Heart left ventricle (tissue), 16 donors: ENCODE results near the gene RBMS3. TPM values are rescaled to one million over a fixed set of nuclear protein-coding genes. Genes with fewer than 3 reads are reported as not detected.
A peak's percentile ranks its signal among the peaks of the same experiment; 100 is the strongest.

ENCODE experiments used
- ATAC-seq, 4 donors: fragments of 200-7000 bp; cut with Tn5 transposase; one replicate each; pipeline ENCODE4 v1.9.1; 2020 to 2022; ENCODE audit warnings: moderate library complexity in 4 of 4, mild to moderate bottlenecking in 3 of 4, moderate number of reproducible peaks in 1 of 4
- DNase-seq, 5 donors: peaks; one replicate each; pipeline ENCODE4 v3.0.0-alpha.2; 2020
- H3K27ac ChIP-seq, 12 donors: fragments of 200-600 bp; sonication (generic) in 4 of 12; one replicate each; pipeline versions ENCODE4 v1.5.0 to v1.8.0; 2016 to 2022; ENCODE audit warnings: mild to moderate bottlenecking in 2 of 12
- H3K27me3 ChIP-seq, 9 donors: fragments of 200-600 bp; sonication (generic) in 2 of 9; one replicate each; pipeline versions ENCODE4 v1.5.1 to v1.8.0; 2016 to 2022; ENCODE audit warnings: mild to moderate bottlenecking in 3 of 9
- H3K36me3 ChIP-seq, 9 donors: fragments of 200-600 bp; sonication (generic) in 2 of 9; one replicate each; pipeline versions ENCODE4 v1.5.0 to v1.8.0; 2018 to 2022; ENCODE audit warnings: mild to moderate bottlenecking in 2 of 9
- H3K4me1 ChIP-seq, 12 donors: fragments of 200-600 bp; sonication (generic) in 4 of 12; one replicate each; pipeline versions ENCODE4 v1.5.0 to v1.8.0; 2016 to 2022; ENCODE audit warnings: mild to moderate bottlenecking in 3 of 12
- H3K4me3 ChIP-seq, 12 donors: fragments of 200-600 bp; sonication (generic) in 4 of 12; one replicate each; pipeline versions ENCODE4 v1.5.0 to v1.8.0; 2017 to 2022; ENCODE audit warnings: mild to moderate bottlenecking in 9 of 12, moderate library complexity in 4 of 12
- H3K9me3 ChIP-seq, 12 donors: fragments of 200-600 bp; sonication (generic) in 4 of 12; one replicate each; pipeline versions ENCODE4 v1.5.0 to v1.8.0; 2016 to 2022; ENCODE audit warnings: mild to moderate bottlenecking in 1 of 12
- CTCF ChIP-seq, 12 donors: fragments of 200-600 bp; sonication (generic) in 4 of 12; IDR thresholded peaks; one replicate each; pipeline versions ENCODE4 v1.5.0 to v1.8.0; 2018 to 2022; ENCODE audit warnings: antibody characterized with exemption in 12 of 12, mild to moderate bottlenecking in 5 of 12
- POLR2A ChIP-seq, 2 donors: fragments of 450-650 bp; IDR thresholded peaks; one replicate each; pipeline ENCODE4 v1.6.1; 2017; ENCODE audit warnings: antibody characterized with exemption in 2 of 2, mild to moderate bottlenecking in 2 of 2, moderate library complexity in 2 of 2
- WGBS, 4 donors: extraction: QIAGEN DNeasy Blood & Tissue Kit in 2 of 4; methylation state at CpG; one replicate each; pipeline versions ENCODE4 v1.1.5 to v1.1.7; 2013 to 2018; 5-methylcytosine and 5-hydroxymethylcytosine counted together
- intact Hi-C, 10 donors: fragments of 100-400 bp; cut with DNase I; formaldehyde crosslinking; loops; one replicate each; pipeline versions ENCODE4 v1.11.1 to v1.14.2; 2022
- polyA plus RNA-seq, 2 donors: library from polyadenylated mRNA; stranded (reverse); fragments of 200-250 nt; gene quantifications; one replicate each; pipeline ENCODE4 v1.2.3, GENCODE V29; 2013
- total RNA-seq, 9 donors: library from RNA; depleted of rRNA in 2 of 9; stranded (reverse); fragments of >200 nt in 2 of 9; fragmentation: NEBNext Ultra II Directional in 3 of 9; extraction: Animal tissue kit (Norgen Biotek cat#: 25700) in 3 of 9; gene quantifications; one replicate each; pipeline versions ENCODE4 v1.1.0 to v1.2.4, GENCODE V29; 2016 to 2023
- donor health status: ischemic (EF 13 %, LVEDD 7.1; RV severe dilation, severe dysfunction).
- donor health status: healthy with polysubstance abuse.
- donor health status: DM: no; HTN: yes; CAD: no.
- donor health status: DM: no; HTN: no; CAD: no.
- donor health status: ischemic (EF 25% LVEDD 6.9; RV normal size, moderate dysfunction).
- donor health status: ischemic (EF 25% LVEDD 5.7; RV mildly dilated, moderate dysfunction).
- donor health status: healthy.
- donor health status: DM: yes; HTN: yes; CAD: no.
- donor health status: ischemic (EF 35%, LVEDD 5.7; RV mildly dilated, moderate dysfunction).
- donor health status: nonischemic (EF 11% LVEDD 7.7; RV severe dilation, severe dysfunction).
- donor health status: DM: yes; HTN: yes; CAD: no.
- donor health status: PGD.
- donor health status: ischemic (EF 29% LVEDD 5.4; RV normal size, mild dysfunction).
- donor health status: nonischemic (EF 23%, LVEDD 6.1; RV moderate dilation, normal function).

The RBMS3 gene
- total and polyA plus RNA-seq, 11 donors, result 4.8 to 35.6 (median 26.1) TPM

- ATAC-seq, result no peak
- Histone ChIP-seq H3K27me3 (no peaks in the 10 kb centered on the region), H3K9me3 (no peaks in the 10 kb centered on the region), H3K4me1 (peaks cover 0 to 54% (median 24%) of the 10 kb centered on the region in 12 donors), H3K27ac (peak overlapping the region in 11 of 12 donors; percentile 10 to 92 (median 60)), H3K36me3 (peaks cover 0 to 3% (median 0%) of the 10 kb centered on the region in 9 donors), H3K4me3 (peak overlapping the region; percentile 2 to 67 (median 43))
- no peak for DNase-seq
- intact Hi-C loops, result loop anchor here in 7 of 10 donors (5.0 to 10.0 kb wide), 8 partner anchors 36 to 372 kb away; no protein-coding TSS in a partner anchor
- 36 to 57% (median 43%) methylated on average over 5 of the region's 5 CpGs for WGBS, 4 donors
- TF ChIP-seq POLR2A (IDR thresholded peaks at IDR 0.05) (no peak), CTCF (IDR thresholded peaks at IDR 0.05) (no peak)
These were observed 5.8 kb downstream of the RBMS3 start for GRCh38 chr3:29286478-29287240.

- ATAC-seq, result no peak
- 37 to 58% (median 40%) methylated on average over 2 of the region's 2 CpGs for WGBS, 4 donors
- no peaks in the 10 kb centered on the region for H3K9me3 ChIP-seq
- peaks cover 0 to 6% (median 0%) of the 10 kb centered on the region in 9 donors for H3K36me3 ChIP-seq
- H3K27me3 ChIP-seq, result no peaks in the 10 kb centered on the region
- H3K4me1 ChIP-seq, result peaks cover 0 to 82% (median 30%) of the 10 kb centered on the region in 12 donors
- H3K4me3 ChIP-seq, result no peak overlapping the region
- intact Hi-C loops, result no loop called here
- TF ChIP-seq POLR2A (IDR thresholded peaks at IDR 0.05) (no peak), CTCF (IDR thresholded peaks at IDR 0.05) (no peak)
- DNase-seq, result no peak
- H3K27ac ChIP-seq, result peak overlapping the region in 4 of 12 donors; percentile 1 to 34 (median 16)
These were observed 9.7 kb downstream of the RBMS3 start for GRCh38 chr3:29290596-29290995.

- Histone ChIP-seq H3K27ac (peak overlapping the region in 6 of 12 donors; percentile 11 to 34 (median 25)), H3K27me3 (no peaks in the 10 kb centered on the region), H3K9me3 (no peaks in the 10 kb centered on the region), H3K4me1 (peaks cover 0 to 90% (median 33%) of the 10 kb centered on the region in 12 donors), H3K4me3 (no peak overlapping the region), H3K36me3 (peaks cover 0 to 6% (median 0%) of the 10 kb centered on the region in 9 donors)
- 54 to 69% (median 61%) methylated on average over 4 of the region's 4 CpGs for WGBS, 4 donors
- ATAC-seq (peak; percentile 60 to 82 (median 70)), DNase-seq (no peak)
- TF ChIP-seq POLR2A (IDR thresholded peaks at IDR 0.05) (no peak), CTCF (IDR thresholded peaks at IDR 0.05) (no peak)
- intact Hi-C loops, result no loop called here
These were observed 10.6 kb downstream of the RBMS3 start for GRCh38 chr3:29291260-29291981.

GRCh38 chr3:29291982-29292363 is 11.1 kb downstream of the RBMS3 start:
- ATAC-seq (no peak), DNase-seq (no peak)
- intact Hi-C loops, result no loop called here
- Histone ChIP-seq H3K36me3 (peaks cover 0 to 6% (median 0%) of the 10 kb centered on the region in 9 donors), H3K27me3 (no peaks in the 10 kb centered on the region), H3K4me1 (peaks cover 0 to 95% (median 31%) of the 10 kb centered on the region in 12 donors), H3K9me3 (no peaks in the 10 kb centered on the region), H3K4me3 (no peak overlapping the region), H3K27ac (peak overlapping the region in 3 of 12 donors; percentile 17 to 27 (median 23))
- TF ChIP-seq CTCF (IDR thresholded peaks at IDR 0.05), result no peak
- no peak for TF ChIP-seq POLR2A (IDR thresholded peaks at IDR 0.05)
- 95 to 97% (median 96%) methylated on average over 3 of the region's 3 CpGs for WGBS, 4 donors
